Fibroblast of lung (primary cell): ENCODE results near the gene CD8B2. TPM values are rescaled to one million over a fixed set of nuclear protein-coding genes. Genes with fewer than 3 reads are reported as not detected.
"Not testable (repeated sequence)": the region's sequence is repeated elsewhere in the genome, so short reads cannot be mapped to it uniquely, and the experiment has no call there.

Source experiments
- DNase-seq, 2 donors: peaks; one replicate each; pipeline versions ENCODE4 v3.0.0 to v3.0.0-alpha.2; 2010; ENCODE audit warnings: low read depth in 2 of 2
- H2AFZ ChIP-seq: 2 replicates; pipeline ENCODE4 v1.5.1; 2012; ENCODE audit warnings: low read length, control low read depth, inconsistent platforms
- H3K27ac ChIP-seq: 2 replicates; pipeline ENCODE4 v1.5.1; 2011; ENCODE audit warnings: low read length, control low read depth; ENCODE audit not compliant: insufficient read depth
- H3K27me3 ChIP-seq: 2 replicates; pipeline ENCODE4 v1.5.1; 2011; ENCODE audit warnings: mild to moderate bottlenecking, low read length; ENCODE audit not compliant: control insufficient read depth, insufficient read depth
- H3K36me3 ChIP-seq: 2 replicates; pipeline ENCODE4 v1.5.1; 2011; ENCODE audit warnings: low read length; ENCODE audit not compliant: control insufficient read depth, insufficient read depth
- H3K4me1 ChIP-seq: 2 replicates; pipeline ENCODE4 v1.5.1; 2011; ENCODE audit warnings: low read length; ENCODE audit not compliant: control insufficient read depth, insufficient read depth; ENCODE audit errors: extremely low read depth
- H3K4me2 ChIP-seq: 2 replicates; pipeline ENCODE4 v1.5.1; 2011; ENCODE audit warnings: low read length, control low read depth; ENCODE audit not compliant: insufficient read depth; ENCODE audit errors: extremely low read depth
- H3K4me3 ChIP-seq, 4 experiments: fragments of 200-600 bp in 1 of 4; sonication (generic) in 1 of 4; replicated peaks in 1 of 4; 2 replicates each; pipeline ENCODE4 v1.5.1; 2011 to 2016; ENCODE audit warnings: low read length in 4 of 4, low read depth in 3 of 4, mild to moderate bottlenecking in 3 of 4, control low read depth in 2 of 4, inconsistent platforms in 1 of 4, mixed read lengths in 1 of 4; ENCODE audit not compliant: insufficient read depth in 1 of 4; ENCODE audit errors: control extremely low read depth in 1 of 4
- H3K79me2 ChIP-seq: 2 replicates; pipeline ENCODE4 v1.5.1; 2012; ENCODE audit warnings: mild to moderate bottlenecking, low read length, inconsistent platforms; ENCODE audit not compliant: control insufficient read depth, insufficient read depth
- H3K9ac ChIP-seq: 2 replicates; pipeline ENCODE4 v1.5.1; 2011; ENCODE audit warnings: mild to moderate bottlenecking, low read length, control low read depth; ENCODE audit not compliant: insufficient read depth
- H3K9me3 ChIP-seq: 2 replicates; pipeline ENCODE4 v1.5.1; 2012; ENCODE audit warnings: low read depth, low read length; ENCODE audit not compliant: control insufficient read depth, insufficient read depth
- H4K20me1 ChIP-seq: 2 replicates; pipeline ENCODE4 v1.5.1; 2011; ENCODE audit warnings: low read length; ENCODE audit not compliant: control insufficient read depth, insufficient read depth; ENCODE audit errors: extremely low read depth
- EZH2 ChIP-seq: IDR thresholded peaks from 2 replicates; pipeline ENCODE4 v1.5.1; 2012; ENCODE audit warnings: low read length, control low read depth, mild to moderate bottlenecking; ENCODE audit errors: missing control alignments
- polyA plus RNA-seq, 2 donors: library from polyadenylated mRNA; depleted of rRNA in 1 of 2; stranded (reverse) in 1 of 2; unstranded in 1 of 2; fragments of >200 nt; gene quantifications; 2 replicates each; pipeline ENCODE4 v1.2.1, GENCODE V29; 2011 to 2012; ENCODE audit warnings: missing spikeins in 1 of 2
- total RNA-seq: library from RNA; depleted of rRNA; stranded (reverse); fragments of >200 nt; gene quantifications from 2 replicates; pipeline ENCODE4 v1.2.1, GENCODE V29; 2014
- TF ChIP-seq, protein P1 (sequence below), 2 donors: IDR thresholded peaks in 1 of 2; conservative IDR thresholded peaks in 1 of 2; 1 replicate in 1 of 2; 2 replicates in 1 of 2; pipeline ENCODE4 v1.5.1; 2011 to 2012; ENCODE audit warnings: low read length in 2 of 2, control low read depth in 1 of 2, inconsistent platforms in 1 of 2, low read depth in 1 of 2, mild to moderate bottlenecking in 1 of 2

Gene CD8B2
- total and polyA plus RNA-seq, 2 donors (not counting 1 experiment from before 2014, with no cell fraction given) = not detected

DNA sequence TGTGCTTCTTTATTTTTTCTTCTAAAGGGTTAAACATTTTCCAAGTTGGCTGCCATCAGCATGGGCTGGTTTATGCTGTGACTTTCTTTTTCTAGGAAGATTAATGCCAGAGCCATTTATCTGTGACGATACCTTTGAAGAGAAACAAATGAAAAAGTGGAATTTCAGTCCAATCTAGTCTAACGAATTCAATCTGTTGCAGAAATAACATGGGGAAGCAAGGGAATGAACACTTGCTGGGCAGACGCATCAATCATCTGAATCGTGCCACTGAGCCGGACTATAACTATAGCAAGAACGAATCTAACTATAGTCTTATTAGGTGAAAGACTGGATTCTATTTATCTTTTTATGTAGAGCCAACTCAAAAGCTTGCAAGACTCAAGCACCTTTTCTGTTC, 66.2 kb downstream of the CD8B2 start:
- H3K27ac ChIP-seq = no peak overlapping the region
- no peak for DNase-seq
- no peak overlapping the region for H3K4me3 ChIP-seq
- no peaks in the 10 kb centered on the region for H3K9me3 ChIP-seq
- no peak overlapping the region for H3K9ac ChIP-seq
- no peaks in the 10 kb centered on the region for H3K27me3 ChIP-seq
- no peak overlapping the region for H2AFZ ChIP-seq
- no peaks in the 10 kb centered on the region for H3K4me1 ChIP-seq
- H3K36me3 ChIP-seq = no peaks in the 10 kb centered on the region
- no peaks in the 10 kb centered on the region for H3K79me2 ChIP-seq
- H4K20me1 ChIP-seq = no peaks in the 10 kb centered on the region
- H3K4me2 ChIP-seq = no peak overlapping the region
- TF ChIP-seq, protein P1, sequence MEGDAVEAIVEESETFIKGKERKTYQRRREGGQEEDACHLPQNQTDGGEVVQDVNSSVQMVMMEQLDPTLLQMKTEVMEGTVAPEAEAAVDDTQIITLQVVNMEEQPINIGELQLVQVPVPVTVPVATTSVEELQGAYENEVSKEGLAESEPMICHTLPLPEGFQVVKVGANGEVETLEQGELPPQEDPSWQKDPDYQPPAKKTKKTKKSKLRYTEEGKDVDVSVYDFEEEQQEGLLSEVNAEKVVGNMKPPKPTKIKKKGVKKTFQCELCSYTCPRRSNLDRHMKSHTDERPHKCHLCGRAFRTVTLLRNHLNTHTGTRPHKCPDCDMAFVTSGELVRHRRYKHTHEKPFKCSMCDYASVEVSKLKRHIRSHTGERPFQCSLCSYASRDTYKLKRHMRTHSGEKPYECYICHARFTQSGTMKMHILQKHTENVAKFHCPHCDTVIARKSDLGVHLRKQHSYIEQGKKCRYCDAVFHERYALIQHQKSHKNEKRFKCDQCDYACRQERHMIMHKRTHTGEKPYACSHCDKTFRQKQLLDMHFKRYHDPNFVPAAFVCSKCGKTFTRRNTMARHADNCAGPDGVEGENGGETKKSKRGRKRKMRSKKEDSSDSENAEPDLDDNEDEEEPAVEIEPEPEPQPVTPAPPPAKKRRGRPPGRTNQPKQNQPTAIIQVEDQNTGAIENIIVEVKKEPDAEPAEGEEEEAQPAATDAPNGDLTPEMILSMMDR (conservative IDR thresholded peaks at IDR 0.05 in 1 of 2, IDR thresholded peaks at IDR 0.05 in 1 of 2; ENCODE audit: low read depth in 1 of 2, low read length in 2 of 2) = no peak
- TF ChIP-seq EZH2 = no peak

DNA sequence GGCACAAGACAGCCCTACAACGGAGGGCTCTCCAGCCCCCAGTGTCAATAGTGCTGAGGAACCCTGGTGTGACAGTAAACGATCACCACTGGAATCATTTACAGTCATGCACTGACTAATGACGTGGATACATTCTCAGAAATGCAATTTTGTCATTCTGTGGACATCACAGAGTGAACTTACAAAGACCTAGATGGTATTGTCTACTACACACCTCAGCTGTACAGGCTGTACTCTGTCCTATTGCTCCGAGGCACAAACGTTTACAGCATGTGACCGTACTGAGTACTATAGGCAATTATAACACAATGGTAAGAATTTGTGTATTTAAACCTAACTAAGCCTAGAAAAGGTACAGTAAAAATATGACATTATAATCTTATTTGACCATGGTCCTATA, 67.2 kb downstream of the CD8B2 start:
- H3K9me3 ChIP-seq = no peaks in the 10 kb centered on the region
- no peaks in the 10 kb centered on the region for H3K36me3 ChIP-seq
- no peak overlapping the region for H2AFZ ChIP-seq
- no peak overlapping the region for H3K27ac ChIP-seq
- H3K4me3 ChIP-seq = no peak overlapping the region
- H3K4me1 ChIP-seq = no peaks in the 10 kb centered on the region
- no peak for DNase-seq
- TF ChIP-seq, protein P1 (conservative IDR thresholded peaks at IDR 0.05 in 1 of 2, IDR thresholded peaks at IDR 0.05 in 1 of 2; ENCODE audit: low read depth in 1 of 2, low read length in 2 of 2) = no peak
- TF ChIP-seq EZH2 = no peak
- no peaks in the 10 kb centered on the region for H3K27me3 ChIP-seq
- no peaks in the 10 kb centered on the region for H3K79me2 ChIP-seq
- no peaks in the 10 kb centered on the region for H4K20me1 ChIP-seq
- no peak overlapping the region for H3K4me2 ChIP-seq
- H3K9ac ChIP-seq = no peak overlapping the region

DNA sequence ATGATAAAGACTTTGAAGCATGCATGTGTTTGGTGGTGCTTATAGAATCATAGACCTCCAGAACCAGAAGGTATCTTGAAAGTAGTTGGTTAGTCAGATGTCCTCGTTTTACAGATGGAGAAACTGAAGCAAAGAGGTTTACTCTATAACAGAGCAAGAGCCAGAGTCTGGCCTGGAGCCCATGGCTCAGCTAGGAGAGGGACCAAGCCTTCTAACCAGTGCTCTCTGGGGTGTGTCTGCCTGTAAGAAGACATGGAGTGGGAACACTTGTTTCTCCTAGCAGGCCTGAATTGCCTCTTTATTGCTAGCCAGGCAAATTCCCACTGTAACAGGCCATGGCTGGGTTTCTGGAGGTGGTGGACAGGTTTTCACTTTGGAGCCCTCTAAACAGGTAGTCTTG, 67.9 kb downstream of the CD8B2 start:
- Histone ChIP-seq H3K4me2 (no peak overlapping the region), H3K4me1 (no peaks in the 10 kb centered on the region), H3K9me3 (no peaks in the 10 kb centered on the region), H3K4me3 (no peak overlapping the region), H3K27ac (no peak overlapping the region), H3K36me3 (no peaks in the 10 kb centered on the region), H3K27me3 (no peaks in the 10 kb centered on the region), H4K20me1 (no peaks in the 10 kb centered on the region), H2AFZ (no peak overlapping the region), H3K79me2 (no peaks in the 10 kb centered on the region), H3K9ac (no peak overlapping the region)
- no peak for DNase-seq
- no peak for TF ChIP-seq EZH2
- TF ChIP-seq, protein P1 (conservative IDR thresholded peaks at IDR 0.05 in 1 of 2, IDR thresholded peaks at IDR 0.05 in 1 of 2; ENCODE audit: low read depth in 1 of 2, low read length in 2 of 2) = no peak

DNA sequence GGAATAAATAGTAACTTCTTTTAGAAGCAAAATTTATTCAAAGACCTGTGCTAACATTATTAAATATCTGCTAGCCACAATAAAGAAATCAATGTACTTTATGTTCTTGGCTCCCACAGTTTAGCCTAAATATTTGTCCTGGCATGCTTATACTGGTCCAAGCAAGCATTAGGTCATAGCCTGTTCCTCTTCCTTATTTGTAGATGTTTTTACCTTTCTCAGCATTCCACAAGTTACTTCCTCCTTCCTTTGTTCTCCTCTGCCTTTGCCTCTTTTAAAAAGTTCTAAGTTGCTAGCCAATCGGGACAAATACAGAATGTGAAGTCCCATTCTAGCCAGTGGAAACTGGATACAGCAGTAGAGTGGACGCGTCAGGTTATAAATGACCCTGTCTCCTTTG, 72.6 kb downstream of the CD8B2 start:
- H3K4me1 ChIP-seq, H4K20me1 ChIP-seq, H3K79me2 ChIP-seq, DNase-seq, H3K9me3 ChIP-seq, H3K9ac ChIP-seq, H2AFZ ChIP-seq, H3K27ac ChIP-seq, H3K4me3 ChIP-seq, H3K4me2 ChIP-seq, H3K27me3 ChIP-seq, H3K36me3 ChIP-seq: not testable (repeated sequence)
